ENCODE results near the gene CACNA1G.

DNA sequence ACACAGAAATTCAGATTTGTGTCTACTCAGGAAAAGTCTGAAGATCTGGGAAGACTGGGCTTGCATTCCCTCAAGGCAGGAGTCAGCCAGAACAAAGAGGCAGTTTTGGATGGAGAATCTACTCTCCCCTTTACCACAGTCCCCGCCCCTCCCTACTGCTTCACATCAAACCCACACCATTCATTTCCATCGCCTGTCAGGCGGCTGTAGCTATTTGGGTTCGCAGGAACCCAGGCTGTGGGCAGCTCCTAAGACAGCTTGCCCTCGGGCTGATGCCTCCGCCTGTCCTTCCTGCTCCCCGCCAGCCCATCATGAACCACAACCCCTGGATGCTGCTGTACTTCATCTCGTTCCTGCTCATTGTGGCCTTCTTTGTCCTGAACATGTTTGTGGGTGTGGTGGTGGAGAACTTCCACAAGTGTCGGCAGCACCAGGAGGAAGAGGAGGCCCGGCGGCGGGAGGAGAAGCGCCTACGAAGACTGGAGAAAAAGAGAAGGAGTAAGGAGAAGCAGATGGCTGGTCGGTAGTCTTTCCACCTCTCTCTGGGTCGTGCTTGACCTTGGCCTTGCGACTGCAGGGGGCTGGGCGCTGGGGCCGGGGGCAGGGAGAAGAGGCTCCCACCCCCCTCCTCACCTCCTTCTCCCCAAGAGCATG lies 47.1 kb downstream of the CACNA1G start:
- TF ChIP-seq, protein P1, sequence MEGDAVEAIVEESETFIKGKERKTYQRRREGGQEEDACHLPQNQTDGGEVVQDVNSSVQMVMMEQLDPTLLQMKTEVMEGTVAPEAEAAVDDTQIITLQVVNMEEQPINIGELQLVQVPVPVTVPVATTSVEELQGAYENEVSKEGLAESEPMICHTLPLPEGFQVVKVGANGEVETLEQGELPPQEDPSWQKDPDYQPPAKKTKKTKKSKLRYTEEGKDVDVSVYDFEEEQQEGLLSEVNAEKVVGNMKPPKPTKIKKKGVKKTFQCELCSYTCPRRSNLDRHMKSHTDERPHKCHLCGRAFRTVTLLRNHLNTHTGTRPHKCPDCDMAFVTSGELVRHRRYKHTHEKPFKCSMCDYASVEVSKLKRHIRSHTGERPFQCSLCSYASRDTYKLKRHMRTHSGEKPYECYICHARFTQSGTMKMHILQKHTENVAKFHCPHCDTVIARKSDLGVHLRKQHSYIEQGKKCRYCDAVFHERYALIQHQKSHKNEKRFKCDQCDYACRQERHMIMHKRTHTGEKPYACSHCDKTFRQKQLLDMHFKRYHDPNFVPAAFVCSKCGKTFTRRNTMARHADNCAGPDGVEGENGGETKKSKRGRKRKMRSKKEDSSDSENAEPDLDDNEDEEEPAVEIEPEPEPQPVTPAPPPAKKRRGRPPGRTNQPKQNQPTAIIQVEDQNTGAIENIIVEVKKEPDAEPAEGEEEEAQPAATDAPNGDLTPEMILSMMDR (IDR thresholded peaks at IDR 0.05; ENCODE audit: insufficient read depth, low read depth, low read length) = no peak
- no peak for TF ChIP-seq EZH2 (IDR thresholded peaks at IDR 0.05; ENCODE audit: insufficient read depth, low read length)
